MCF 10A (cell line): Measurements from ENCODE around the gene APBB1. TPM values are rescaled to one million over a fixed set of nuclear protein-coding genes. Genes with fewer than 3 reads are reported as not detected.

Experiments
- BruUV-seq: library from RNA; stranded (reverse); fragments of 400-500 nt; replicated peaks from 2 replicates; lab custom pipeline; 2021; lab: Mats Ljungman, UMichigan
- CTCF ChIA-PET: fragments of 300-600 bp; sonication (Branson Sonifier 250); formaldehyde crosslinking; extraction: SDS; loops from one replicate; lab custom pipeline; 2021; ENCODE audit warnings: antibody characterized with exemption, inconsistent platforms; lab: Yijun Ruan, JAX
- POLR2A ChIA-PET: fragments of 300-600, 350-650 bp; sonication (Branson Sonifier 250); formaldehyde crosslinking; extraction: SDS; loops from one replicate; lab custom pipeline; 2020; ENCODE audit warnings: antibody characterized with exemption, inconsistent platforms; lab: Yijun Ruan, JAX
- DNase-seq: peaks from one replicate; pipeline ENCODE4 v3.0.0-alpha.2; 2018; ENCODE audit not compliant: unreplicated experiment
- H3K27ac Mint-ChIP-seq: one replicate; pipeline ENCODE4 v1.8.0; 2022; ENCODE audit warnings: mild to moderate bottlenecking, low read depth, mixed read lengths; ENCODE audit not compliant: unreplicated experiment
- H3K27me3 Mint-ChIP-seq: one replicate; pipeline ENCODE4 v1.8.0; 2022; ENCODE audit warnings: mixed read lengths; ENCODE audit not compliant: insufficient read depth, unreplicated experiment
- H3K36me3 Mint-ChIP-seq: one replicate; pipeline ENCODE4 v1.8.0; 2022; ENCODE audit warnings: mild to moderate bottlenecking, moderate library complexity, mixed read lengths; ENCODE audit not compliant: insufficient read depth, unreplicated experiment
- H3K4me1 Mint-ChIP-seq: one replicate; pipeline ENCODE4 v1.8.0; 2022; ENCODE audit warnings: mixed read lengths; ENCODE audit not compliant: insufficient read depth, unreplicated experiment
- H3K4me3 Mint-ChIP-seq: one replicate; pipeline ENCODE4 v1.8.0; 2022; ENCODE audit warnings: mild to moderate bottlenecking, moderate library complexity, mixed read lengths; ENCODE audit not compliant: unreplicated experiment
- H3K9me3 Mint-ChIP-seq: one replicate; pipeline ENCODE4 v1.8.0; 2022; ENCODE audit warnings: mixed read lengths; ENCODE audit not compliant: unreplicated experiment
- CTCF ChIP-seq: fragments of 200-600 bp; IDR thresholded peaks from one replicate; pipeline ENCODE4 v1.8.0; 2022; ENCODE audit warnings: antibody characterized with exemption, mild to moderate bottlenecking; ENCODE audit not compliant: unreplicated experiment
- intact Hi-C: fragments of 100-400 bp; cut with micrococcal nuclease; formaldehyde crosslinking; loops from 2 replicates; pipeline ENCODE4 v1.14.1; 2022
- total RNA-seq: library from RNA; stranded (reverse); gene quantifications from 2 replicates; pipeline ENCODE4 v1.2.3, GENCODE V29; 2022

APBB1 gene
- total RNA-seq, 1 experiment from 2014 or later, result 0.89 TPM

- no peak for TF ChIP-seq CTCF
- BruUV-seq, result no TSS peak
- ChIA-PET CTCF (interaction anchor here (0.6 to 2.0 kb wide), 9 partner anchors 24 to 174 kb away, joined by 3 to 6 read pairs (median 3); no protein-coding TSS in a partner anchor), POLR2A (interaction anchor here (0.8 kb wide), 1 partner anchor 14 kb away, joined by 3 read pairs; no protein-coding TSS in a partner anchor)
- no peak overlapping the region for H3K4me3 Mint-ChIP-seq
- no peak overlapping the region for H3K27ac Mint-ChIP-seq
- DNase-seq, result no peak
- H3K27me3 Mint-ChIP-seq, result peaks cover 40% of the 10 kb centered on the region
- intact Hi-C loops, result no loop called here
- H3K9me3 Mint-ChIP-seq, result no peaks in the 10 kb centered on the region
- H3K4me1 Mint-ChIP-seq, result no peaks in the 10 kb centered on the region
- no peaks in the 10 kb centered on the region for H3K36me3 Mint-ChIP-seq
These were observed 16.3 kb downstream of the APBB1 start for GRCh38 chr11:6402561-6402981.

GRCh38 chr11:6402061-6402470, 16.8 kb downstream of the APBB1 start:
- intact Hi-C loops, result no loop called here
- no peaks in the 10 kb centered on the region for H3K4me1 Mint-ChIP-seq

GRCh38 chr11:6401464-6401863, 17.4 kb downstream of the APBB1 start:
- Mint-ChIP-seq H3K36me3 (no peaks in the 10 kb centered on the region), H3K9me3 (no peaks in the 10 kb centered on the region), H3K4me1 (no peaks in the 10 kb centered on the region), H3K27me3 (peaks cover 37% of the 10 kb centered on the region), H3K27ac (no peak overlapping the region), H3K4me3 (no peak overlapping the region)
- no TSS peak for BruUV-seq
- ChIA-PET POLR2A (no interaction called here), CTCF (interaction anchor here (0.5 to 2.0 kb wide), 5 partner anchors 23 to 619 kb away, joined by 3 to 6 read pairs (median 4); no protein-coding TSS in a partner anchor)
- TF ChIP-seq CTCF, result no peak
- intact Hi-C loops, result no loop called here
- no peak for DNase-seq

More at GRCh38 chr11:6402061-6402470, 16.8 kb downstream of the APBB1 start:
- Mint-ChIP-seq H3K9me3 (no peaks in the 10 kb centered on the region), H3K36me3 (no peaks in the 10 kb centered on the region), H3K4me3 (no peak overlapping the region), H3K27ac (no peak overlapping the region), H3K27me3 (peaks cover 41% of the 10 kb centered on the region)
- ChIA-PET CTCF (interaction anchor here (0.6 to 2.0 kb wide), 9 partner anchors 23 to 173 kb away, joined by 3 to 6 read pairs (median 3); no protein-coding TSS in a partner anchor), POLR2A (no interaction called here)
- DNase-seq, result no peak
- no peak for TF ChIP-seq CTCF
- BruUV-seq, result no TSS peak

GRCh38 chr11:6400431-6401345, 18.2 kb downstream of the APBB1 start:
- CTCF ChIA-PET, result interaction anchor here (0.5 to 2.9 kb wide), 8 partner anchors 15 to 620 kb away, joined by 3 to 20 read pairs (median 4); no protein-coding TSS in a partner anchor
- no peak for TF ChIP-seq CTCF
- DNase-seq, result no peak
- Mint-ChIP-seq H3K27me3 (peaks cover 32% of the 10 kb centered on the region), H3K4me1 (no peaks in the 10 kb centered on the region), H3K4me3 (no peak overlapping the region), H3K27ac (no peak overlapping the region), H3K36me3 (no peaks in the 10 kb centered on the region), H3K9me3 (no peaks in the 10 kb centered on the region)
- no TSS peak for BruUV-seq
- POLR2A ChIA-PET, result interaction anchor here (0.6 to 1.1 kb wide), 2 partner anchors 11 to 45 kb away, joined by 3 read pairs; partner anchors contain the start of gene SMPD1
- intact Hi-C loops, result no loop called here
